Nucleus accumbens (tissue), 56 donors: ENCODE measurements around the gene KAZALD1.
"Not testable (repeated sequence)": the region's sequence is repeated elsewhere in the genome, so short reads cannot be mapped to it uniquely, and the experiment has no call there.

ENCODE experiments used
- DNase-seq, 56 donors: peaks; one replicate each; lab custom pipeline; 2025; lab: John Stamatoyannopoulos, UW

The KAZALD1 gene

DNA sequence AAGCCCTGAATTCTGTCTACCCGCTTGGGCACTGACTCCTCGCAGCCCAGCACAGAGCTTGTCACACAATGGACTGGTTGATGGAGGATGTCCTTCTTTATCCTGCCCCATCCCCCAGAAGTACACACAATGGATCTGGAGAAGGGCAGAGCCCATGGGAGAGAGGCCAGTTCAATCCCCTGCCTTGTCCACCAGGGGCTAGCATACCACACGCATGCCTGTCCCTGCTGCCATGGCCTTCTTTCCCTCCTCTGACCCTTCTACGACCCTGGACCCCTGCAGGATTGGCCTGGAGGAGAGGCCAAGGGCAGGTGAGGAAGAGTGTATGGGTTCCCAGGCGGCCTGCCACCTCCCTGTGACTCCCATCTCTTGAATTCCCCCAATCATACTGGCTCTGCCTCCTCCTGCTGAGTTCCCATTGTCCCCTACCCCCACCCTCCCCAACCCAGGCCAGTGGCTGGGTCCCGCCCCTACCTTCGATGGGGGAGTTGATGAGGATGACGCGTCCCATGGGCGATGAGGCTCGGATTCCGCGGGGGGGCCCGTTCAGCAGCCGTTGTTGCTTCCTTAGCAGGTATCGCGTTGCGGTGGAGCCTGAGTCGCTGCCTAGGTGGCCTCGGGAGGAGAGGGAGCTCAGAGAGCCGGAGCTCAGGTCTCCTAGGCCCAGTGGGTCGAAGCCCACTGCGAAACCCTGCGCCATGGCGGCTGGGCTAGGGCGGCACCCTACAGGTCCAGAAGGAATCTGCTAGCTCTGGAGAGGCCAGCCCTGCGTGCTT, 32.1 kb upstream of the KAZALD1 start:
- peak in 5 of 56 donors; percentile 16 to 52 (median 22) for DNase-seq

DNA sequence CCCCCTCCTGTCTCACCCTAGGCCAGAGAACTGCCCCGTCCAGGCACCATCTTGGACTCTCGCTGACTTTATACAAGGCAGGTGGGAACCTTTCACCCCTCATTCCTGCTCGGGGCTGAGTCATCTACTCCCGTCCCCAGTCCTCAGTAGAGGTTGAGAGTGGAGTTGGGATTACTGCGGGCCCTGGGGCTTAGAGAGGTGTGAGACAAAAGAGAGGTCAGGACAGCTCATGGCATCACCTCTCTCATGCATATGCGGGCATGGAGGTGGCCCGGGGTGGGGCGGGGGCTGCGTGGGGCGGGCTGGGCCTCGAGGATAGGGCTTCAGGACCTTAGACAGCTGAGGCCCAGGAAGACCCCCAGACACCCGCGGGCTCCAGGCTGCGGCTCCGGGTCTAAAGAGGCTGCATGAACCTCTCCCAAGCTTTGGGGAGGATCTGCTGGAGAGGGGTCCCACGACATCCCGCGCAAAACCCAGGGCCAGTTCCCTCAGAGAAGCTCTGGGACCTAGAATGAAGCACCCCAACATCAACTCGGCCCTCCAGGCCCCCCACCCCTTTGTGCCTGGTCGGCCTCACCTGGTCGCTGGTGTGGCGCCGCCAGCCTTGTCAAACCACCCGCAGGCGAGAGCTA, 31.2 kb upstream of the KAZALD1 start:
- no peak for DNase-seq

DNA sequence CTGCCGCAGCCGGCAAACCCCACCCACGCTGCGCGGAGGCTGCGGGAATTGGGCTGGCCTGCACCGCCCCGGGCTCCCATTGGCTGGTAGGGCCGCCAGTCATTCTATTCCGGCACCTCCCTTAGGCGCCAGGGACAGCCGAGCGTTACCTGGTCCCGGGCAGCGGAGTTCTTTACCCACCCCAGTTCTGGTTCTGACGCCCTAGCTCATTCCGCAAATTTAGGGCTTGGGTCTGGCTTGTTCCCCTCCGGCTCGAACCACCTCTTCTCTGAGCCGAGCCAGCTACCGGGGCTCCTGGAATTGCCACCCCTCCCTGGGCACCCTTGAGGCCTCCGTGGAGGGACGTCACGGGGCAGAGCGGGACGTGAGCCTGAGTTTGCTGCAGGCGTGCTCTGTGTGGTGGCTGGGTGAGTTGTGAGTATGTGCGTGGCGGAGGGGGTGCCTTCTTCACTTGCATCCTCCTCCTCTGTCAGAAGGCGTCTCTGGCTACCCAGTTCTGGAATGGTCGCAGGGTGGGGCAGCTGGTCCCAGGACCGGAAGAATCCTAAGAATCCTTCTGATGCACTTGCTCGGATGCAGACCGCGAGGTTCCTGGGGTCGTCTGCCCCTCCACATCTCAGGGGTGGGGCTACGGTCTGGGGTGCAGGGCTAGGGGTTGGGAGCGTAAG, 30.5 kb upstream of the KAZALD1 start, which contains the start of the genes PDZD7 and SFXN3:
Gene PDZD7, minus strand, starts transcription at position 2 of the 668 bp plus-strand sequence. CDS start 910 bp downstream, outside the sequence.
Gene SFXN3, plus strand, starts transcription at position 107 of the 668 bp plus-strand sequence. CDS start 3,461 bp downstream, outside the sequence.
- peak; percentile 64 to 98 (median 92) for DNase-seq

DNA sequence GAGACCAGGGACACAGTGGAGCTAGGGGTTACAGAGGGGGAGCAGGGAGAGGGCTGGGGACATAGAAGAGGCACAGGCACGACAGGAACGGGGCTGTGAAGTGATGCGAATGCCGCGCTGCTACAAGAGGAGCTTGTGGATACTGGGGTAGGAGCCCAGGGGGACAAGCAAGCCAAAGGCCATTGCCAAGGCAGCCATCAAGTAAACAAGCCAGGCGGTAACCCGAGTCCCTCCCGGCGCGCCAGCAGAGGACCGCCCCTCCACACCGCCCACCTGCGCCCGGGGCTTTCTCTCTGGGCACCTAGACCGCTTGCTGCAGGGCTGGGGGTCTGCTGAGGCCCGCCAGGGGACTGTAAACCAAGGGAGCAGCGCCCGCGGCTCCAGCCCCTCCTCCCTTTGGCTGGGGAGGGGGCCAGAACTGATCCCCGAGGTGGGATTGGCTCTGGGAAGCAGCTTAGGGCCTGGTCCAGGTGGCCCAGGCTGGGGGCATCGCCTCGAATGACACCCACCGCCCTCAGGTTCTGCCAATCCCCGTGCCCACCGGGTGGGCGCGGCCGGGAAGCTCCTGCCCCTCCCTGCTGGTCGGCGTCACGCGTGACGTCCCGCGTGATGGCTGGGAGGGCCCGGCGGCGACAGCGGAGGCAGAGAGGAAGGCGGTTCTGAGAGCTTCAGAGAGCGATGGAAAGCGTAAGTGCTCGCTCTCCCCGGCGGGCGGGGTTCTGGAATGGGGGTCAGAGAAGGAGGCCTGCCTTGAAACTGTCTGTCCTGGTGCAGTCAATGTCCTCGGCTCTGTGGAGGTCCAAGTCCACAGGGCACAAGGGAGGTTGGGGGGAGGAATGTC, 29.8 kb upstream of the KAZALD1 start:
- DNase-seq, result peak; percentile 24 to 93 (median 79)

DNA sequence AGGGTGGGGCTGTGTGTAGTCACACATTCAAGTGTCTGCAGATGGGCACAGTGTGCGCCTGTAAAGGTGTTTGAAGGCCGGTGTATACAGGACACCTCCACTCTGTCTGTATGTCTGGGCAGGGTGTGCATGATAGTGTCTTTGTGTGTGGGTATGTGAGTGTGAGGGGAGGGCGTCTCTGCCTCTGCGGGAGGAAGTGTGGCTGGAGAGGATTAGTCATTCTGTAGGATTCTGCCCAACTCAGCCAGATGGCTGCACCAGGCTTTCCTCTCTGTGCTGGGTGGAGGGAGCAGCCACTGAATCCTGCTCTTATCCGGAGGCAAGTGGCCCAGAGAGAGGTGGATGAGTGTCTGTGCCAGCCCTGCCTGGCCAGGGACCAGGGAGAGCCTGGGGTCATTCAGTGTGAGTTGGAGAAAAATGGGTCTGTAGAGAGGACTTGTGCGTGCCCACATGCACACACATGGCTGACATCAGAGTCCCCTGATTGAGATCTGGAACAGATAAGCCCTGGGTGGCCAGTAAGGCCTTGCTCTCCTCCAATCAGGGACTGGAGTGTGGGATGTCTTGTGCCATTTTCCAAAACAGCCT, 29.1 kb upstream of the KAZALD1 start:
- peak in 39 of 56 donors; percentile 50 to 85 (median 73) for DNase-seq

DNA sequence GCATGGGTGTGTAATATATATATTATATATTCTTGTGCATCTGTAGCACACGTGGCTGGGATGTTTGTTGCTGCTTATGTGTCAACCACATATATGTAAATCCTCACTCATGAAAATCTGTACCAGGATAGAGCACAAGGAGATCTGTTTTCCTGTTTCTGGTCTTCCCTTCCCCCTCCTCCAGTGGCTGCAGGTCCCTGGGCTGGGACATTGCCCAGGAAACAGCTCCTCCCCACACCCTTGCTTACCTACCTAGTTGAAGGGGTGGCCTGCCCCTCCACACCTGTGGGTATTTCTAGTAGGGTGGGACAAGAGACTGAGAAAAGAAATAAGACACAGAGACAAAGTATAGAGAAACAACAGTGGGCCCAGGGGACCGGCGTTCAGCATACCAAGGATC, 28.5 kb upstream of the KAZALD1 start:
- DNase-seq, result no peak

DNA sequence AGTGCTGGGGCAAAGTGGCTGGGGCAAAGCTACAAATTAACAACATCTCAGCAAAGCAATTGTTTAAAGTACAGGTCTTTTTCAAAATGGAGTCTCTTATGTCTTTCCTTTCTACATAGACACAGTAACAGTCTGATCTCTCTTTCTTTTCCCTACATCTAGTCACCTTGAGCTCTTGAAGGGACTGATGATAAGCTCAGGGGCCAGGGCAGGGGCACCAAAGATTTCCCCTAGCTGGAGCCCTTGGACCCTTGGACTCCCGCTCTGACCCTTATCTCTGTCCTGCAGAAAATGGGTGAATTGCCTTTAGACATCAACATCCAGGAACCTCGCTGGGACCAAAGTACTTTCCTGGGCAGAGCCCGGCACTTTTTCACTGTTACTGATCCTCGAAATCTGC, 27.4 kb upstream of the KAZALD1 start:
- not testable (repeated sequence) for DNase-seq

DNA sequence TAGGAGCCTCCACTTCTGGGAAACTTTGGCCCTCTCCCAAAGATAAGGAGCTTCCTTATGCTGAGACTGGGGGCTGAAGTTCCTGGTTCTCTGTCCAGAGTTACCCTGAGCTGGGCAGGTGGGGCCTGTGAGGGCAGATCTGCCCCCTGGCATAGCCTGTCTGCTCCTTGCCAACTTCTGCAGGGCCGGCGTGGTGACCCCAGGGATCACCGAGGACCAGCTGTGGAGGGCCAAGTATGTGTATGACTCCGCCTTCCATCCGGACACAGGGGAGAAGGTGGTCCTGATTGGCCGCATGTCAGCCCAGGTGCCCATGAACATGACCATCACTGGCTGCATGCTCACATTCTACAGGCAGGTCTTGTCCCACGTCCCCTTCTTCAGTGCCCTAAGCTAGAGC, 26.5 kb upstream of the KAZALD1 start:
- no peak for DNase-seq

DNA sequence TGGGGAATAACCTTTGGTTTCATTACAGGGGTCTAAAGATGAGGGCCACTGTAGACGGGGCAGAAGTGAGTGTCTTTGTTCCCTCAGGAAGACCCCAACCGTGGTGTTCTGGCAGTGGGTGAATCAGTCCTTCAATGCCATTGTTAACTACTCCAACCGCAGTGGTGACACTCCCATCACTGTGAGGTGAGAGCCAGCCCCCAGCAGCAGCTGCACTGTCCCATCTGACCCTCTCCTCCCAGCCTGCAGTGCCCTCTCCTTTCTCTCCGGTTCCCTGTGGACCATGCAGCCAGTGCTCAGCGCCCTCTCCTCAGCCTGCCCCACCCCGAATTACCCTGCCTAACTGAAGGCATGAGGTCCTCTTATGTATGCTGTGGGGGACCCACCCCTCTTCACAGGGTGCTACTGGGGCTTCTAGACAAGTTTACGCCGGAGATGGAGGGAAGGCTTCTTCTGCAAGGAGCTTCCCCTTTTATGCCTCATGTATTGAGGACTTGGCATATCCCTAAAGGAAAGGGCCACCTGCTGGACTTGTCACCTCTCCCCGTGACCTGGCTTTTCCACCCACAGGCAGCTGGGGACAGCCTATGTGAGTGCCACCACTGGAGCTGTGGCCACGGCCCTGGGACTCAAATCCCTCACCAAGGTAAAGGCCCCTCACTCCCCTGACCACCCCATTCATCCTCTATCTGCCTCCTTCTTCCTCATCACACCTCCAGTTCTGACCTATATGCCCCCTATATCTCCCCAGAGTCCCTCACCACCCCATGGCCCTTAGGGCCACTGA, 25.7 kb upstream of the KAZALD1 start:
- no peak for DNase-seq

DNA sequence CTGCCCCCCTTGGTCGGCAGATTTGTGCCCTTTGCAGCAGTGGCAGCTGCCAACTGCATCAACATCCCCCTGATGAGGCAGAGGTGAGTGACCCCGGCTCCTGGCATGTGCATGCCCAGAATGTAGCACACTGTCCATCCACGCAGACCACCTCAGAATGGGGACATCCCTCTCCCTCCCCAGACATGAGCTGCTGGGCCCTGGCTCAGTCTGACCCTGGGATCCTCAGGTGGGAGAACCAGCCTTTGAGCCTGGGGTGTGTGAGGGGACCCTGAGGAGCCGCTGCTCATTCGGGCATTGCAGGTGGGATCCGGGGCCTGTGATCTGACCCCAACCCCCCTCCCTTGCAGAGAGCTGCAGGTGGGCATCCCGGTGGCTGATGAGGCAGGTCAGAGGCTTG, 25.1 kb upstream of the KAZALD1 start:
- no peak for DNase-seq

DNA sequence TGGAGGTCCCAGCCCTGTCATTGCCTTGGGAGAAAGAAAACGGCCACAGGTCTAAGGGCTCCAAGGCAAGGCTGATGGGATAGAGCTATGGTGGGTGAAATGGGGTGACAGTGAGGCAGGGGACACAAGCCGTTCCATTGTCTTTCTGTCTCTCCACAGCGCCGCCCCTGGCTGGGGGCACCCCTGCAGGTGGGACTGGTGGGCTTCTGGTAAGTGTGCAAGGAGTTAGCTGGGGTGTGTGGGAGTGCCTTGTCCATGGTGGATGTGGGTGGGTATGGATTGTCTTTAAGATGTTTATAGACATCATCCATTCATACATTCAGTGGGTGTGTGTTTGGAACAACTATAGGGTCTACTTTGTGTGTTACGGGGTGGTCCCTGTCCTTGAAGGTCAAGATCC, 23.3 kb upstream of the KAZALD1 start:
- DNase-seq, result no peak

DNA sequence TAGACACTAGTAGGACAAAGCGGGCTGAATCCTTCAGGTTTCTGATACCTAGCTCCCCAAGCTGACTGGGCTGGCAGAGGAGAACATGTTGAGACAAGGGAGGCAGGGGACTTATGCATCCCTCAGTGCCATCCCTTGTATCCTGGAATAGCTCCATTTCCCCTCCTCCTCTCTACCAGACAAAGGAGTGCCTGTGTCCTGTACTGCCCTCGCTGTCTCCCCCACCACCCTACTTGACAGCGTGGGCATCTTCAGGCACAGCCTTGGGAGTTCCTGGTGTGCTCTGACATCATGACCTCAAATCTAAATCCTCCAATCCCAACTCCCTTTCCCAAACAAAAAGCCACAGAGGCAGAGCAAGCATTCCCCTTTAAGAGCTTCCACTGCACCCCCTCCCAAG, 21.7 kb upstream of the KAZALD1 start:
- peak in 3 of 56 donors; percentile 5 to 25 (median 11) for DNase-seq

DNA sequence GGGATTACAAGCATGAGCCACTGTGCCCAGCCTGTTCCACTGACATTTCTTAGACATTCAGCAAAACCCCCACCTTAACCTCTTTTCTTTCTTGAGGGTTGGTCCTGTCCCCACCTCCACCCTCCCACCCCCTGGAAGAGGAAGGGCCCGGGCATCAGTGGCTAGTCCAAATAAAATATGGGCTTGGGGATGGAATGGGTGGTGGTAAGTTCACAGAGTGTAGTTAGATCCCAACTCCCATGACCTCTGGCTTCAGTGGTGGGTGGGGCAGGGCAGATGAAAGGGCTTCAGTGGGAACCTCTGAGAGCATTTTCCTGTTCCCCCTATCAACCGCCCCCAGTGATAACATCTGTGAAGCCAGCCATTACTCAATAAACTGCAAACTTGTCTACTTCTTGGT, 20.9 kb upstream of the KAZALD1 start:
- DNase-seq, result peak in 1 of 56 donors; percentile 11

DNA sequence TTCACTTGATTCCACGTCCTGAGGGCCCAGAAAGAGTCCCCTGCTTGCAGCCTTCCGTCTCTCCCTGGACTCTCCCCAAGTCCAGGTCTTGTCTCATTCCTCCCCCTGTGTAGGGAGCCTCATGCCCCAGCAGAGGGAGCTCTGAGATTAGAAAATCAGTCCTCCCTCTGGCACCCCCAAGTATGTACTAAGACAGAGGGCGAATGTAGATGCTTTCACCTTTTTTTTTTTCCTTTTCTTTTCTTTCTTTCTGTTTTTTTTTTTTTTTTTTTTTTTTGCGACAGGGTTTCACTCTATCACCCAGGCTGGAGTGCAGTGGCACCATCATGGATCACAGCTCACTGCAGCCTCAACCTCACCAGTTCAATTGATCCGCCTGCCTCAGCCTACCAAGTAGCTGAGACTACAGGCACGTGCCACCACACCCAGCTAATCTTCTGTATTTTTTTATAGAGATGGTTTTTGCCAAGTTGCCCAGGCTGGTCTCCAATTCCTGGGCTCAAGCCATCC, 20.5 kb upstream of the KAZALD1 start:
- peak in 52 of 56 donors; percentile 10 to 88 (median 62) for DNase-seq

DNA sequence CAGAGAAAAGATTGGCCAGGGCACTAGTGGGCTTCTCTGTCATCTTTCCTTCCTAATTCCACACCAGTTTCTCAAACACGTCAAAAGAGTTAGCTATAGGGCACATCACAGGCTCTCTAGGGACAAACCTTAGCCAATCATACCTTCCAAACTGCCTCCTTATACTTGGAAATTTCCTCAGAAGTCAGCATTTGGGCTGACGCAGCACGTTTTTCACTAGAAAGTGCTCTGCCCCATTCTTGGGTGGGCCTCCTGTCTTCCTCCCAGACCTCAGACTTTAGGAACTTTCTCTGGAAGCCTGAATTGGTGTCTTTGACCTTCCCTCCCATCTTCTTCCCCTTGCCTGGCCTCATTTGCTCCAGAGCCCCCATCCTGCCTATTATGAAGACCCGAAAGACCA, 19.7 kb upstream of the KAZALD1 start:
- no peak for DNase-seq

DNA sequence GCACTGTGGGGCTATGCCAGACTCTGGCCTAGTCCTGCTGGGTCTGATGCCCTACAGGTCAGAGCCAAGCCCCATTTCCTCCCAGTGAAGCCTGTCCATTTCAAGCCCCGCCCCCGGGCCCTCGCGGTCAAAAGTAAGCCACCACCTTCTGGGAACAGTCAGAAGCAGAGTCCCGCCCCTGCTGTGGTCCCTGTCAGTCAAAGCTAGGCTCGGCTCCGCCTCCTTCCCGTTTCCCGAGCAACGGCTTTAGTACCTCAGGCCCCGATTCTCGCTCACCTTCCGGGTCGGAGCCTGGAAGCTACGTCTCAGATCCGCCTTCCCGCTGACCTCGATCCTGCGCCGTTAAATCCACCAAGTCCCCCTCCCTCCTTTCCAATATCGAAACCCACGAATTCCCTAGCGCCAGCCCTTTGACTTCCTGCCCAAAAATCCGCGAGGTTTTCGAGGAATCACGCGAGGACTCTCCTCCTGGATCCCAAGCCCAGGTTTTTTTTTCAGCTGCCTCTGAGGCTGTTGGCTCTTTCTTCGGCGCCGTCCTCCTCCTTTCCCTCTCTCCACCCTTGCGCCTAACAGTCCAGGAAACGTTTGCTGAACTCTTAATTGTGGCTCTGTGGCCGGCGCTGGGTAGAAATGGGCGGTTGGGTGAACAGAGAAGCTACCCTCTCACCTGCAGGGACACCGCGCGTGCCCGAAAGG, 19.0 kb upstream of the KAZALD1 start:
- peak in 55 of 56 donors; percentile 20 to 92 (median 74) for DNase-seq

DNA sequence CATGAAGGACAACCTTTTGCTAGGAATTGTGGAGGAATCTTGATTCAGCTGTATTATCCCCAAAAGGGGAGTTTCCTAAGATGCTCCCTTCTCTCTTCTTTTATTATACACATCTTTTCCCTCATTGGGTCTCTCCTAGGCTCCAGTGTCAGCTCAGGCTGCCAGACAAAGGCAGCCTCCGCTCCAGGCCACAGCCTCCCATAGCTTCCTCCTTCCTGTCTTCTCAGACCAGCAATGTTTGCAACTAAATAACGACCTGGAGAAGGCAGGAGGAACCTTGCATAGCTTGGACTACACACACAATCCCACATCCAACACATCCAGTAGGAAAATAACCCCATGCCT, 18.5 kb upstream of the KAZALD1 start:
- DNase-seq, result no peak

DNA sequence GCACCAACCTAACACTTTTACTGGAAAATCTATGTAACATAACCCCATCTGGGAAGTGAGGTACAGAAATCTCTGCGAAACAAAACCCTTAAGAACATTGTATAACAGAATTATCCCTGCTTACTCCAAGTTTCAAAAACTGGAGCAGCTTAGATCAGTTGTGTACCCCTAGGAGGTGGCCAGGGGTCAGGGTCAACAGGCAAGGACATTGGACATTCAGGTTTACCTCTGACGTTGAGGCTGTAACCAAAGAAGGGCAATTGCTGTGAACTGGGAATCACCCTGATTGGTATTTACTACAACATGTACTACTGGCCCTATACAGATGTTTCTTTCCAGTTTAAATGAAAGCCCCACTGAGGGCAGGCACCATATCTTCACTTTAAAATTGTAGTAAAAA, 17.7 kb upstream of the KAZALD1 start:
- no peak for DNase-seq
